ENCODE results near the gene PFKFB2. TPM values are rescaled to one million over a fixed set of nuclear protein-coding genes. Genes with fewer than 3 reads are reported as not detected.

The PFKFB2 gene
- total and polyA plus RNA-seq, 2 of the 8 experiments (the other 6 are each of a cell fraction or from before 2014, with no cell fraction given), result 6.7 to 19.1 TPM

Other genes with a start within 250 kb of the PFKFB2 start
- not detected in 2 replicates for gene IL20, start 187.7 kb upstream of the PFKFB2 start, total RNA-seq (2021; fragmentation: NEBNext Ultra II Directional; extraction: Animal tissue kit (Norgen Biotek cat#: 25700))
- not detected in 2 replicates for gene IL20, start 187.7 kb upstream of the PFKFB2 start, polyA plus RNA-seq (2011; rRNA removed)
- not detected in 2 replicates for gene IL24, start 155.8 kb upstream of the PFKFB2 start, total RNA-seq (2021; fragmentation: NEBNext Ultra II Directional; extraction: Animal tissue kit (Norgen Biotek cat#: 25700))
- not detected in 2 replicates for gene IL24, start 155.8 kb upstream of the PFKFB2 start, polyA plus RNA-seq (2011; rRNA removed)
- gene FCMR, start 131.3 kb upstream of the PFKFB2 start, total RNA-seq (2021; fragmentation: NEBNext Ultra II Directional; extraction: Animal tissue kit (Norgen Biotek cat#: 25700)), result not detected in 2 replicates
- gene FCMR, start 131.3 kb upstream of the PFKFB2 start, polyA plus RNA-seq (2011; rRNA removed), result 0.47 and 0.53 TPM in 2 replicates
- gene PIGR, start 106.8 kb upstream of the PFKFB2 start, total RNA-seq (2021; fragmentation: NEBNext Ultra II Directional; extraction: Animal tissue kit (Norgen Biotek cat#: 25700)), result not detected in 2 replicates
- not detected in 2 replicates for gene PIGR, start 106.8 kb upstream of the PFKFB2 start, polyA plus RNA-seq (2011; rRNA removed)
- gene FCAMR, start 82.8 kb upstream of the PFKFB2 start, total RNA-seq (2021; fragmentation: NEBNext Ultra II Directional; extraction: Animal tissue kit (Norgen Biotek cat#: 25700)), result not detected in 2 replicates
- not detected in 2 replicates for gene FCAMR, start 82.8 kb upstream of the PFKFB2 start, polyA plus RNA-seq (2011; rRNA removed)
- gene C1orf116, start 20.5 kb upstream of the PFKFB2 start, total RNA-seq (2021; fragmentation: NEBNext Ultra II Directional; extraction: Animal tissue kit (Norgen Biotek cat#: 25700)), result 3.8 and 3.9 TPM in 2 replicates
- gene C1orf116, start 20.5 kb upstream of the PFKFB2 start, polyA plus RNA-seq (2011; rRNA removed), result 1.7 and 2.2 TPM in 2 replicates
- 11.8 TPM in 2 replicates for gene YOD1, start 2.1 kb upstream of the PFKFB2 start, total RNA-seq (2021; fragmentation: NEBNext Ultra II Directional; extraction: Animal tissue kit (Norgen Biotek cat#: 25700))
- 1.1 and 1.9 TPM in 2 replicates for gene YOD1, start 2.1 kb upstream of the PFKFB2 start, polyA plus RNA-seq (2011; rRNA removed)
- not detected in 2 replicates for gene C4BPB, start 35.6 kb downstream of the PFKFB2 start, total RNA-seq (2021; fragmentation: NEBNext Ultra II Directional; extraction: Animal tissue kit (Norgen Biotek cat#: 25700))
- gene C4BPB, start 35.6 kb downstream of the PFKFB2 start, polyA plus RNA-seq (2011; rRNA removed), result not detected in 2 replicates
- gene C4BPA, start 51.0 kb downstream of the PFKFB2 start, total RNA-seq (2021; fragmentation: NEBNext Ultra II Directional; extraction: Animal tissue kit (Norgen Biotek cat#: 25700)), result not detected in 2 replicates
- gene C4BPA, start 51.0 kb downstream of the PFKFB2 start, polyA plus RNA-seq (2011; rRNA removed), result not detected in 2 replicates

All from H1 (cell line).